ENCODE measurements around the gene NUB1. TPM values are rescaled to one million over a fixed set of nuclear protein-coding genes. Genes with fewer than 3 reads are reported as not detected.

NUB1 gene
- total and polyA plus RNA-seq, 11 donors = 22.6 to 56.3 (median 39.4) TPM

DNA sequence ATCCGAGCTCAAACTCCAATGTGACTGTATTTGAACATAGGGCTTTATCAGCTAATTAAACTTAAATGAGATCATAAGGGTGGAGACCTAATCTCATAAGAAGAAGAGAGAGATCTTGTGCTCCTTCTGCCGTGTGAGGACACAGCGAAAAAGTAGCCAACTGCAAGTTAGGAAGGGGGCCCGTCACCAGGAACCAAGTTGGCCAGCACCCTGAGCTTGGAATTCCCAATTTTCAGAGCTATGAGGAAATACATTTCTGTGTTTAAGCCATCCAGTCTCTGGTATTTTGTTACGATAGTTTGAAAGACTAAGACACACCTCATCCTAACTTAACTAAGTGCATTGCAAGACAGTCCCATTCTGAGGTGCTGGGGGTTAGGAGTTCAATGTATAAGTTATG is 82.3 kb downstream of the NUB1 start:
- peaks cover 0 to 12% (median 0%) of the 10 kb centered on the region in 9 donors for H3K27me3 ChIP-seq
- intact Hi-C loops (cut with DNase I) = no loop called here
- no peak overlapping the region for H3K4me3 ChIP-seq
- no peak overlapping the region for H3K27ac ChIP-seq
- ATAC-seq (no peak), DNase-seq (no peak)
- TF ChIP-seq, protein P1, sequence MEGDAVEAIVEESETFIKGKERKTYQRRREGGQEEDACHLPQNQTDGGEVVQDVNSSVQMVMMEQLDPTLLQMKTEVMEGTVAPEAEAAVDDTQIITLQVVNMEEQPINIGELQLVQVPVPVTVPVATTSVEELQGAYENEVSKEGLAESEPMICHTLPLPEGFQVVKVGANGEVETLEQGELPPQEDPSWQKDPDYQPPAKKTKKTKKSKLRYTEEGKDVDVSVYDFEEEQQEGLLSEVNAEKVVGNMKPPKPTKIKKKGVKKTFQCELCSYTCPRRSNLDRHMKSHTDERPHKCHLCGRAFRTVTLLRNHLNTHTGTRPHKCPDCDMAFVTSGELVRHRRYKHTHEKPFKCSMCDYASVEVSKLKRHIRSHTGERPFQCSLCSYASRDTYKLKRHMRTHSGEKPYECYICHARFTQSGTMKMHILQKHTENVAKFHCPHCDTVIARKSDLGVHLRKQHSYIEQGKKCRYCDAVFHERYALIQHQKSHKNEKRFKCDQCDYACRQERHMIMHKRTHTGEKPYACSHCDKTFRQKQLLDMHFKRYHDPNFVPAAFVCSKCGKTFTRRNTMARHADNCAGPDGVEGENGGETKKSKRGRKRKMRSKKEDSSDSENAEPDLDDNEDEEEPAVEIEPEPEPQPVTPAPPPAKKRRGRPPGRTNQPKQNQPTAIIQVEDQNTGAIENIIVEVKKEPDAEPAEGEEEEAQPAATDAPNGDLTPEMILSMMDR (IDR thresholded peaks at IDR 0.05) = no peak
- TF ChIP-seq POLR2A (IDR thresholded peaks at IDR 0.05) = no peak
- 85 to 89% (median 88%) methylated on average over 5 of the region's 5 CpGs for WGBS, 4 donors
- peaks cover 0 to 15% (median 4%) of the 10 kb centered on the region in 12 donors for H3K9me3 ChIP-seq
- H3K36me3 ChIP-seq = no peaks in the 10 kb centered on the region
- peaks cover 0 to 21% (median 2%) of the 10 kb centered on the region in 12 donors for H3K4me1 ChIP-seq

- DNase-seq (no peak), ATAC-seq (no peak)
- 82 to 90% (median 85%) methylated on average over 5 of the region's 5 CpGs for WGBS, 4 donors
- no peak overlapping the region for H3K27ac ChIP-seq
- no peak overlapping the region for H3K4me3 ChIP-seq
- TF ChIP-seq POLR2A (IDR thresholded peaks at IDR 0.05) = no peak
- TF ChIP-seq, protein P1 (IDR thresholded peaks at IDR 0.05) = no peak
- no peaks in the 10 kb centered on the region for H3K36me3 ChIP-seq
- intact Hi-C loops (cut with DNase I) = no loop called here
- H3K4me1 ChIP-seq = peaks cover 0 to 22% (median 2%) of the 10 kb centered on the region in 12 donors
- H3K27me3 ChIP-seq = peaks cover 0 to 8% (median 0%) of the 10 kb centered on the region in 9 donors
- H3K9me3 ChIP-seq = peaks cover 0 to 7% (median under 1%) of the 10 kb centered on the region in 12 donors
Observed at GRCh38 chr7:151424799-151425198, 83.2 kb downstream of the NUB1 start.

DNA sequence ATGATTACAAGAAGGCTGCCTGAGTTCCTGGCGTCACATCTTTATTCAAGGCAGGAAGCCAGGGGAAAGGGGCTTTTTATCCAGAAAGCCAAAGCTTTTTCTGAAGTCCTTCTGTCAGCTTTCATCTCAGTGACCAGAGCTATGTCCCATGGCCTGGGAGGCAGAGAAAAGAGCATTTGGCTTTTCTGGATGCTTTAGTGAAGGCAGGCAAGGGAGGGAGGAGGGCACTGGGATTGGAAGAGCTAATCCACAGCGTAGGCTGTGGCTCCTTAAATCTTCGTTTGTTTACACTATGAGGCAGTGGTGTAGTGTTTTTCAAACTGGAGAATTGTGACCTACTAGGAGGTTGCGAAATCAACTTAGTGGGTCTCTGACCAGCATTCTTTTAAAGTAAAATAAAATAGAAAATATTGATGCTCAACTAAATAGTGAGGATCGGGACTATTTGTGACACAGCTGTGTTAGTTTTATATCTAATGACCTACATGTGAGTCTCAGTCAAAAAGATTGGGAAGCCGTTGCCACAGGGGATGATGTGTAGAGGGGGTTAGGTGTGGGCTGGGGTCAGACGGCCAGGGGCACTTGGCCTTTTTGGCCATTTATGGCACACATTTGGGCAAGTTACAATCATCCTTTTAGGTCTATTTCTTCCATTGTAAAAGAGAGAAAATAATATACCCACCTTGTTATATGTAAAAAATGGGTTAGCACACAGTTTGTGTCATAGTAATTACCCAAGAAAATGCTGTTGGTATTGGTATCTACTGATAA is 84.2 kb downstream of the NUB1 start:
- Histone ChIP-seq H3K27me3 (peaks cover 0 to 4% (median 0%) of the 10 kb centered on the region in 9 donors), H3K36me3 (no peaks in the 10 kb centered on the region), H3K9me3 (no peaks in the 10 kb centered on the region), H3K4me3 (peak overlapping the region in 5 of 12 donors; percentile 3 to 32 (median 26)), H3K4me1 (peaks cover 0 to 22% (median 2%) of the 10 kb centered on the region in 12 donors), H3K27ac (peak overlapping the region in 7 of 12 donors; percentile 14 to 61 (median 37))
- no peak for DNase-seq
- TF ChIP-seq, protein P1 (IDR thresholded peaks at IDR 0.05) = no peak
- no peak for TF ChIP-seq POLR2A (IDR thresholded peaks at IDR 0.05)
- peak in 2 of 4 donors; percentile 40 to 75 for ATAC-seq
- intact Hi-C loops (cut with DNase I) = no loop called here
- 68 to 73% (median 72%) methylated on average over 7 of the region's 7 CpGs for WGBS, 4 donors

GRCh38 chr7:151426441-151426903 is 84.9 kb downstream of the NUB1 start:
- peak in 4 of 5 donors; percentile 54 to 80 (median 70) for DNase-seq
- Histone ChIP-seq H3K27me3 (peaks cover 0 to 4% (median 0%) of the 10 kb centered on the region in 9 donors), H3K36me3 (no peaks in the 10 kb centered on the region), H3K4me3 (peak overlapping the region in 5 of 12 donors; percentile 3 to 32 (median 26)), H3K9me3 (no peaks in the 10 kb centered on the region), H3K27ac (peak overlapping the region in 8 of 12 donors; percentile 14 to 61 (median 36)), H3K4me1 (peaks cover 0 to 22% (median 2%) of the 10 kb centered on the region in 12 donors)
- intact Hi-C loops (cut with DNase I) = no loop called here
- TF ChIP-seq POLR2A (IDR thresholded peaks at IDR 0.05) = no peak
- TF ChIP-seq, protein P1 (IDR thresholded peaks at IDR 0.05) = no peak
- 37 to 52% (median 50%) methylated on average over 14 of the region's 14 CpGs for WGBS, 4 donors
- ATAC-seq = peak in 3 of 4 donors; percentile 42 to 77 (median 45)

Measured in heart left ventricle (tissue), 16 donors.